ENCODE data around the gene PLXNA4. TPM values are rescaled to one million over a fixed set of nuclear protein-coding genes. Genes with fewer than 3 reads are reported as not detected.

PLXNA4 gene
- total and polyA plus RNA-seq, 9 of the 15 experiments (the other 6 are each of a cell fraction or from before 2014, with no cell fraction given) = under 0.01 to 0.09 TPM; not detected in 7

DNA sequence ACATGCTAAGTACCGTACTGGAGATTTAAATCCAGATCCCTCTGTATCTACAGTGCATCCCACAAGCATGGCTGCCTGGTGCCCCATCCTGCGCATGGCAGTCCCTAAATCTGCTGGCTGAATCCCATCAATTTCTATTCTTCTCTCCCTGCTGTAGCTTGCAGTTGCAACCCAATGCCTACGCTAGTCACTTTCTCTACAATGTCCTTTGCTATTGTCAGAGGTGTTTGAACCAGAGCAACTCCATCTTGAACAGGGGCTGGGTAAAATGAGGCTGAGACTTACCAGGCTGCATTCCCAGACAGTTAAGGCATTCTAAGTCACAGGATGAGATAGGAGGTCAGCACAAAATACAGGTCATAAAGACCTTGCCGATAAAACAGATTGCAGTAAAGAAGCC, 461.2 kb downstream of the PLXNA4 start (continued):
- TF ChIP-seq TFAM (CRISPR knock-in tag; conservative IDR thresholded peaks at IDR 0.05) = no peak
- TF ChIP-seq ZNF354B (CRISPR knock-in tag; IDR thresholded peaks at IDR 0.05) = no peak
- TF ChIP-seq ZNF609 (CRISPR knock-in tag; IDR thresholded peaks at IDR 0.05; ENCODE audit: borderline replicate concordance) = no peak

DNA sequence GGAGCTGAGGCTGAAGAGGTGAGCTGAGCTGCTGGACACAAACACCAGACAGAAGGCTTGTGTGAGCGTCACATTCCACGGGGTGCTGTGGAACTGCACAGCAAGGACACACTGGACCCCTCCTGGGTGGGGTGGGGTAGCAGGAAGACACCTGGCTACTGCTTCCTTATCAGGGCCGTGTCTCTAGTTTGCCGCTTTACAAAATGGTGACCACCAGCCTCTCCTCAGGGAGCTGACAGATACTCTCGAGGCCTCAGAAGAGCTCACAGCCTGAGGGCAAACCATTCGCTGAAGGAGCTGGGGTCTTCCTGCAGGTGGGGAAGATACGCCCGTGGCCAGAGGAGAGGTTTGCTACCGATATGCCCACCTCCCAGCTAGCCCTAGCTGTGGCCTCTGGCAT, 461.9 kb downstream of the PLXNA4 start:
- Histone ChIP-seq H4K20me1 (replicated peaks; ENCODE audit: control insufficient read depth, insufficient read depth, low read length) (peaks cover 10% of the 10 kb centered on the region), H3K9me3 (replicated peaks; ENCODE audit: control insufficient read depth, insufficient read depth, low read depth, low read length) (no peaks in the 10 kb centered on the region), H3K27me3 (ENCODE audit: control insufficient read depth in 2 of 2, insufficient read depth in 2 of 2, low read length in 2 of 2) (peaks cover 15 to 38% of the 10 kb centered on the region in 2 experiments), H3K4me2 (ENCODE audit: insufficient read depth, low read length) (no peak overlapping the region), H3K9ac (ENCODE audit: insufficient read depth in 1 of 2, low read depth in 2 of 2, low read length in 2 of 2) (no peak overlapping the region), H3K79me2 (ENCODE audit: control insufficient read depth, insufficient read depth, low read length) (no peaks in the 10 kb centered on the region), H3K4me3 (no peak overlapping the region), H3K27ac (ENCODE audit: extremely low read depth, low read depth, low read length) (no peak overlapping the region), H3K36me3 (ENCODE audit: control insufficient read depth, insufficient read depth, low read length) (no peaks in the 10 kb centered on the region), H3K4me1 (replicated peaks in 1 of 2; ENCODE audit: control insufficient read depth in 2 of 2, insufficient read depth in 2 of 2, low read length in 2 of 2) (no peaks in the 10 kb centered on the region), H3K9me1 (ENCODE audit: control insufficient read depth, insufficient read depth, low read length) (no peaks in the 10 kb centered on the region), H2AFZ (ENCODE audit: low read depth, low read length) (no peak overlapping the region)
- ATAC-seq (no peak), FAIRE-seq (no peak), DNase-seq (ENCODE audit: extremely low read depth in 1 of 4, low spot score in 3 of 4) (no peak)
- intact Hi-C loops (cut with micrococcal nuclease) = no loop called here
- no TSS peak for BruUV-seq (replicated peaks)
- ChIA-PET POLR2A (no interaction called here), CTCF (ENCODE audit: low intra/inter-chr PET ratio) (no interaction called here)
- 6% methylated on average over 9 of the region's 9 CpGs for WGBS (ENCODE audit: insufficient coverage, low coverage, missing lambda C conversion rate)
- in situ Hi-C loops (cut with MboI) = no loop called here
- TF ChIP-seq FOS (IDR thresholded peaks at IDR 0.05; ENCODE audit: extremely low read depth, insufficient read length) = no peak
- no peak for TF ChIP-seq NR3C1 (CRISPR knock-in tag; IDR thresholded peaks at IDR 0.05)
- TF ChIP-seq THAP12 (CRISPR knock-in tag; IDR thresholded peaks at IDR 0.05) = no peak
- no peak for TF ChIP-seq PML (IDR thresholded peaks at IDR 0.05; ENCODE audit: low read length)
- TF ChIP-seq ZNF408 (CRISPR knock-in tag; IDR thresholded peaks at IDR 0.05; ENCODE audit: low read depth) = no peak
- TF ChIP-seq, protein P1, sequence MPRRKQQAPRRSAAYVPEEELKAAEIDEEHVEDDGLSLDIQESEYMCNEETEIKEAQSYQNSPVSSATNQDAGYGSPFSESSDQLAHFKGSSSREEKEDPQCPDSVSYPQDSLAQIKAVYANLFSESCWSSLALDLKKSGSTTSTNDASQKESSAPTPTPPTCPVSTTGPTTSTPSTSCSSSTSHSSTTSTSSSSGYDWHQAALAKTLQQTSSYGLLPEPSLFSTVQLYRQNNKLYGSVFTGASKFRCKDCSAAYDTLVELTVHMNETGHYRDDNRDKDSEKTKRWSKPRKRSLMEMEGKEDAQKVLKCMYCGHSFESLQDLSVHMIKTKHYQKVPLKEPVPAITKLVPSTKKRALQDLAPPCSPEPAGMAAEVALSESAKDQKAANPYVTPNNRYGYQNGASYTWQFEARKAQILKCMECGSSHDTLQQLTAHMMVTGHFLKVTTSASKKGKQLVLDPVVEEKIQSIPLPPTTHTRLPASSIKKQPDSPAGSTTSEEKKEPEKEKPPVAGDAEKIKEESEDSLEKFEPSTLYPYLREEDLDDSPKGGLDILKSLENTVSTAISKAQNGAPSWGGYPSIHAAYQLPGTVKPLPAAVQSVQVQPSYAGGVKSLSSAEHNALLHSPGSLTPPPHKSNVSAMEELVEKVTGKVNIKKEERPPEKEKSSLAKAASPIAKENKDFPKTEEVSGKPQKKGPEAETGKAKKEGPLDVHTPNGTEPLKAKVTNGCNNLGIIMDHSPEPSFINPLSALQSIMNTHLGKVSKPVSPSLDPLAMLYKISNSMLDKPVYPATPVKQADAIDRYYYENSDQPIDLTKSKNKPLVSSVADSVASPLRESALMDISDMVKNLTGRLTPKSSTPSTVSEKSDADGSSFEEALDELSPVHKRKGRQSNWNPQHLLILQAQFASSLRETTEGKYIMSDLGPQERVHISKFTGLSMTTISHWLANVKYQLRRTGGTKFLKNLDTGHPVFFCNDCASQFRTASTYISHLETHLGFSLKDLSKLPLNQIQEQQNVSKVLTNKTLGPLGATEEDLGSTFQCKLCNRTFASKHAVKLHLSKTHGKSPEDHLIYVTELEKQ (CRISPR knock-in tag; IDR thresholded peaks at IDR 0.05) = no peak
- no peak for TF ChIP-seq PREB (CRISPR knock-in tag; IDR thresholded peaks at IDR 0.05)
